ENCODE results near the gene ACSL4.
"Not testable (repeated sequence)": the region's sequence is repeated elsewhere in the genome, so short reads cannot be mapped to it uniquely, and the experiment has no call there.

GRCh38 chrX:109740896-109741295 lies 7.8 kb upstream of the ACSL4 start:
- TF ChIP-seq CTCF (IDR thresholded peaks at IDR 0.05 in 8 of 11, conservative IDR thresholded peaks at IDR 0.05 in 3 of 11); POLR2A (IDR thresholded peaks at IDR 0.05): not testable (repeated sequence)
